GM12872 (cell line): ENCODE measurements around the gene TTYH1.

Source experiments
- CTCF ChIP-seq: IDR thresholded peaks from 3 replicates; pipeline ENCODE4 v1.5.1; 2011; ENCODE audit warnings: low read depth, mild to moderate bottlenecking, low read length, moderate library complexity; ENCODE audit not compliant: insufficient read depth

The TTYH1 gene

GRCh38 chr19:54429545-54430227, 14.4 kb downstream of the TTYH1 start:
- no peak for TF ChIP-seq CTCF

- 0 out of 3 replicates have a peak, but pooled peaks have one; percentile 20 for TF ChIP-seq CTCF
These were observed 15.3 kb downstream of the TTYH1 start for GRCh38 chr19:54430306-54431254.

DNA sequence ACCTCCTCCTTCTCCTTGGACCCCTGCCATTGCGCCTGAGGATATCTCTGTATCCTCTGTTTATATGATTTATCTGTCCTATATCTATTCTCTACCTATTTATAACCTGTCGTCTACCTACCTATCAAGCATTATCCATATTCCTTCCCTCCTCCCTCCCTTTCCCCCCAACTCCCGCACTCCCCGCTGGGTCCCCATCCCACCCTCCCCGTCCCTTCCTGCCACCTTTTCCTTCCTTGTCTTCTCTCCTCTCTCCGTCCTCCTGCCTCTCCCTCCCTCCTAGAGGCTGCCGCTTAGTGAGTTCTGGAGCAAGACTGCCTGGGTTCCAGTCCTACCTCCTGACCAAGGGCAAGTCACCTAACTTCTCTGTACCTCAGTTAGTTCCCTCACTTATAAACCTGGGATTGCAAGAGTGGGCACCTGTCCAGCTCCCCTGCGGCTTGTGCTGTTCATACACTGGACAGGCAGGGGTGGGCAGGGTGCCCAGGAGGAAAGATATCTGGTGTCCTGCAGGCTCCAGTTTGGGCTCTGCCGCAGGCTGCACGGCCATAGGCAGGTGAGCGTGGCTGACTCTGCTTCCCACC, 16.1 kb downstream of the TTYH1 start:
- TF ChIP-seq CTCF: no peak

- no peak for TF ChIP-seq CTCF
These were observed 17.0 kb downstream of the TTYH1 start for GRCh38 chr19:54432144-54432738.

GRCh38 chr19:54433697-54434096, 18.4 kb downstream of the TTYH1 start:
- TF ChIP-seq CTCF: no peak

- no peak for TF ChIP-seq CTCF
These were observed 19.0 kb downstream of the TTYH1 start for GRCh38 chr19:54434112-54434872.
